Fibroblast of mammary gland (primary cell): ENCODE data around the gene WNT2B.

Experiments
- DNase-seq: peaks from one replicate; pipeline ENCODE4 v3.0.0-alpha.2; 2010; ENCODE audit warnings: low read depth
- H3K4me3 ChIP-seq: 2 replicates; pipeline ENCODE4 v1.5.1; 2011; ENCODE audit warnings: low read depth, mild to moderate bottlenecking, low read length, moderate library complexity; ENCODE audit not compliant: control insufficient read depth
- TF ChIP-seq, protein P1 (sequence below): conservative IDR thresholded peaks from 2 replicates; pipeline ENCODE4 v1.5.1; 2011; ENCODE audit warnings: low read depth, low read length, inconsistent platforms; ENCODE audit not compliant: control insufficient read depth, insufficient read depth

WNT2B gene

DNA sequence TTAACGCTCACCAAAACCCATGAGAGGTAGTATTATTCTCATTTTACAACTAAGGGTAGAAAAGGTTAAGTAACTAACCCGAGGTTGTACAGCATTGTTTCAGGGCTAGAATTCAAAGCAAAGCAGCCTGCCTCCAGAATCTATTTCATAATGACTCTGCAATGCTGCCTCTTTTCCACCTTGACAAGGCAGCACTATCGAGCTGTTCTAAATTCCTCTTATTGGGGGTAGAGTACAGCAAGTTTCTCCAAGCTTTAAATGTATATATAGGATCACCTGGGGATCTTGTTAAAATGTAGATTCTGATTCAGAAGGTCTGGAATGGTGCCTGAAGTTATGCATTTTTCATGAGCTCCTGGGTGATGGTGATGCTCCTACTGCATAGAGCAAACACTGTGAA lies 30.1 kb downstream of the WNT2B start:
- no peak overlapping the region for H3K4me3 ChIP-seq
- TF ChIP-seq, protein P1, sequence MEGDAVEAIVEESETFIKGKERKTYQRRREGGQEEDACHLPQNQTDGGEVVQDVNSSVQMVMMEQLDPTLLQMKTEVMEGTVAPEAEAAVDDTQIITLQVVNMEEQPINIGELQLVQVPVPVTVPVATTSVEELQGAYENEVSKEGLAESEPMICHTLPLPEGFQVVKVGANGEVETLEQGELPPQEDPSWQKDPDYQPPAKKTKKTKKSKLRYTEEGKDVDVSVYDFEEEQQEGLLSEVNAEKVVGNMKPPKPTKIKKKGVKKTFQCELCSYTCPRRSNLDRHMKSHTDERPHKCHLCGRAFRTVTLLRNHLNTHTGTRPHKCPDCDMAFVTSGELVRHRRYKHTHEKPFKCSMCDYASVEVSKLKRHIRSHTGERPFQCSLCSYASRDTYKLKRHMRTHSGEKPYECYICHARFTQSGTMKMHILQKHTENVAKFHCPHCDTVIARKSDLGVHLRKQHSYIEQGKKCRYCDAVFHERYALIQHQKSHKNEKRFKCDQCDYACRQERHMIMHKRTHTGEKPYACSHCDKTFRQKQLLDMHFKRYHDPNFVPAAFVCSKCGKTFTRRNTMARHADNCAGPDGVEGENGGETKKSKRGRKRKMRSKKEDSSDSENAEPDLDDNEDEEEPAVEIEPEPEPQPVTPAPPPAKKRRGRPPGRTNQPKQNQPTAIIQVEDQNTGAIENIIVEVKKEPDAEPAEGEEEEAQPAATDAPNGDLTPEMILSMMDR = no peak
- DNase-seq = no peak

DNA sequence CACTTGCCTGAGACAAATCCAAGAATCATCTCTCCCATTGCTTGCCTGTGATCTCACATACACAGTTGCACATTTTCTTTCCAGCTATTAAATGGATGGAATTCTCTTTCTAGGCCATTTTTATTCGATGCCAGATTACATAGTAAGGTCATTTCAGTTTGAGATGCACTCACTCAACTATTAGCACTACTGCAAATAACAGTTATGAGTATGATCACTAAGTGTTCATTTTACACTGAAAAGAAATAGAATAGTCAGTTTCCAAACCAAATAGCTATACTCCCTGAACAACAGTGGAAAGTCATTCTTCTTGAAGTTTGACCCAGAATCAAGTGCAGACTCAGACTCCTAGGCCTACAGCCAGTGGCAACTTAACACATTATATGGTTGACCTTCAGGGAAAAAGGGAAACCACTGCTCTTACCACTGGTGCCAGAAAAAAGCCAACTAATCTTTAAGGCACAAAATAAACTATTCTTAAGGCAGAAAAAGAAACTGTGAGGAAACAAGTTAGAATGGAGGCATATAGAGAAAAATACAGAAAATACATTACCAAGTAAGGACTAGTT lies 31.5 kb downstream of the WNT2B start:
- H3K4me3 ChIP-seq = no peak overlapping the region
- TF ChIP-seq, protein P1 = no peak
- peak; percentile 78 for DNase-seq

DNA sequence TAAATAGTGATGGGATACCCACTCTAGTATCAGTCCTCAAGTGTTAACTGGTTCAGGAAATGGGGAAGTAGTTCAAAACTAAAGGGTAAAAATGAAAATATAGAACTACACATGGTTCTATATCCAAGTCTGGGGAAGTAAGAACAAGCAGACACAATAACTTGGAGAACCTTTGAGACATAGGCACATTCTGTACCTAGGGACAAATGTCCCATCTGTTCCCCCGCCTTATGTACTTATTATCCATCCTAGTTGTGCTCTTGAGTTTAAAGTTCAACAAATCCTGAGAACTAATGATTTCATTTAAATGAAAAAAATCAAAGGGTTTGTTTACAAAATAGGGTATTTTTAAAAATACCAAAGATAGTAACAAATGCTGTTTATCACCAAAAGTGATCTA lies 32.5 kb downstream of the WNT2B start:
- H3K4me3 ChIP-seq = no peak overlapping the region
- no peak for DNase-seq
- TF ChIP-seq, protein P1 = no peak

DNA sequence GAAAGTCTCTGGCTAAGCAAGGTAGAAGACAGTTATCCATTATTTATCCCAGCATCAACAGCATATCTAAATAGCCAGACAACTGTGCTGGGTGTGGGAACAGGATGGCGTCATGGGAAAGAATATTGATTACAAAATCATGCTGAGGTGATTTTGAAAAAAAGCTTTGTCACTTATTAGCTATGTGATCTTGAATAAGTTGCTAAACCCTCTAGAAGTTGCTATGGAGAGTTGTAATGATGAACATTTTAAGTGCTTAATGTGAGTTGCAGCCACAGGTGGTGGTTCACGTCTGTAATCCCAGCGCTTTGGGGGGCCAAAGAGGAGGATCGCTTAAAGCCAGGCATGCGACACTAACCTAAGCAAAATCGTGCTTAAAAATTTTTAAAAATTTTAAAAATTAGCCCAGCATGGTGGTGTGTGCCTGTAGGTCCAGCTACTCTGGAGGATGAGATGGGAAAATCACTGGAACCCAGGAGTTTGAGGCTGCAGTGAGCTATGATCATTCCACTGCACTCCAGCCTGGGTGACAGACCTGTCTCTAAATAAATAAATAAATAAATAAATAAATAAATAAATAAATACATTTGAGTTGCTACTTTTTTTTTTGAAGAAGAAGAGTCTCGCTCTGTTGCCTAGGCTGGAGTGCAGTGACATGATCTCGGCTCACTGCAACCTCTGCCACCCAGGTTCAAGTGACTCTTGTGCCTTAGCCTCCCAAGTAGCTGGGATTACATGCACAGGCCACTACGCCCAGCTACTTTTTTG lies 33.6 kb downstream of the WNT2B start:
- H3K4me3 ChIP-seq = no peak overlapping the region
- TF ChIP-seq, protein P1 = no peak
- peak; percentile 36 for DNase-seq

DNA sequence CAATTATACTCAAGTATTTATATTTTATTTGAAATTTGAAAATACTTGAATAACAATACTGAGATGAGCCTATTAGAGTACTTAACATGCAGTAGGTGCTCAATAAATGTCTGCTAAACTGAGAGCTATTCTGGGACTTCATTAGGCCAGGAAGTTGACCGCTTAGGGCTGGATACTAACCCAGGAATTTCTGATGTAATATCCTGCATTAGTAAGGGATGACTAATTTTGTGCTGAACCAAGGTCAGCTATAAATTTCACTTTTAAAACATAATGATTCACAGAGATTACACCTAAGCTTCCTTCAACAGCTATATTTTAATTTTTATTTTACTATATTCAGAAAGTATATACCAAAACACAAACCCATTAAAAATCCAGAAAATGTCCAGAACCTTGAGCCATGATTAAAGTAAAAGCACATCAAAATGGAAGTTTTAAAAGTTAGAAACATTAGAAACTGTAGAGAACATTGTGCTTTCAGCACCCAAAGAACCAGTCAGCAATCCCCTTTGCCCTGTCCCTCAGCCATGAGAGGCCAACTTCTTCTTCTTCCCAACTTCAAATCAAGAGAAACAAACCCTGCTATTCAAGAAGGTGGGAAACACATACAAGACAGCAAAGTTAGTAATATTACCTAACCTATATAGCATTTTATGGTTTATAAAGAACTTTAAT lies 35.4 kb downstream of the WNT2B start:
- DNase-seq = peak; percentile 93
- no peak overlapping the region for H3K4me3 ChIP-seq
- TF ChIP-seq, protein P1 = no peak

DNA sequence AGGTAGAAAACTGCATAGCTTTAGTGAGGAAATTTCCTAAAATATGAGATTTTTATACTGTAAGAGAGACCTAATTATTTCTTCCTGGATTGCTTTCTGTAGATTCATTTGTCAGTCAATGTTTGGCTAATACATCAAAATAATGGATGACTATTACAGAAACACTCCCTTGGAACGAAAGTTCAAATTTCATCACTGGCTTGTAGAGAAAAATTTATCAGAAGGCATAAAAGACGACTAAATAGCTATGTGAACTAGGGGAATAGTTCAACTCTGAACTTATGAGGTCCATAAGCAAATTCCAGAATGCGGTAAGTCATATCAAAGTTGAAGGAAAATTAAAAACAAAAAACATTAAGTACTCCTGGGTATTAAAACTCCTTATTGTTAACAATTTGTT lies 36.0 kb downstream of the WNT2B start:
- TF ChIP-seq, protein P1 = no peak
- no peak overlapping the region for H3K4me3 ChIP-seq
- peak; percentile 76 for DNase-seq
